Calu3 (cell line): ENCODE data around the gene PER1. TPM values are rescaled to one million over a fixed set of nuclear protein-coding genes. Genes with fewer than 3 reads are reported as not detected.

Source experiments
- BruUV-seq: library from RNA; stranded (reverse); fragments of 400-500 nt; replicated peaks from 2 replicates; lab custom pipeline; 2021; lab: Mats Ljungman, UMichigan
- CTCF ChIA-PET: fragments of 300-600 bp; sonication (Branson Sonifier 250); formaldehyde crosslinking; loops from one replicate; lab custom pipeline; 2022; ENCODE audit warnings: antibody characterized with exemption; lab: Charles Lee
- DNase-seq: peaks from one replicate; pipeline ENCODE4 v3.0.0; 2022
- H3K27ac Mint-ChIP-seq: one replicate; pipeline ENCODE4 v1.8.0; 2022; ENCODE audit warnings: mixed read lengths; ENCODE audit not compliant: unreplicated experiment
- H3K27me3 Mint-ChIP-seq: one replicate; pipeline ENCODE4 v1.8.0; 2022; ENCODE audit warnings: mixed read lengths; ENCODE audit not compliant: unreplicated experiment
- H3K36me3 Mint-ChIP-seq: one replicate; pipeline ENCODE4 v1.8.0; 2022; ENCODE audit warnings: mild to moderate bottlenecking, moderate library complexity, mixed read lengths; ENCODE audit not compliant: insufficient read depth, unreplicated experiment
- H3K4me1 Mint-ChIP-seq: one replicate; pipeline ENCODE4 v1.8.0; 2022; ENCODE audit warnings: mild to moderate bottlenecking, low read depth, mixed read lengths; ENCODE audit not compliant: unreplicated experiment
- H3K4me3 Mint-ChIP-seq: one replicate; pipeline ENCODE4 v1.8.0; 2022; ENCODE audit warnings: mild to moderate bottlenecking, low read depth, moderate library complexity, mixed read lengths; ENCODE audit not compliant: unreplicated experiment
- H3K9me3 Mint-ChIP-seq: one replicate; pipeline ENCODE4 v1.8.0; 2022; ENCODE audit warnings: low read depth, mixed read lengths; ENCODE audit not compliant: unreplicated experiment
- CTCF ChIP-seq: fragments of 200-600 bp; IDR thresholded peaks from one replicate; pipeline ENCODE4 v1.8.0; 2022; ENCODE audit warnings: antibody characterized with exemption; ENCODE audit not compliant: unreplicated experiment
- intact Hi-C: fragments of 100-400 bp; cut with micrococcal nuclease; formaldehyde crosslinking; loops from one replicate; pipeline ENCODE4 v1.10.0; 2022; ENCODE audit not compliant: unreplicated experiment
- total RNA-seq: library from RNA; stranded (reverse); gene quantifications from 2 replicates; pipeline ENCODE4 v1.2.3, GENCODE V29; 2022

PER1 gene
- total RNA-seq, 1 experiment from 2014 or later, result 16.1 TPM

GRCh38 chr17:8161289-8162232, 9.4 kb upstream of the PER1 start:
- intact Hi-C loops, result no loop called here
- peak overlapping the region; percentile 76 for H3K4me3 Mint-ChIP-seq
- no TSS peak for BruUV-seq
- H3K27me3 Mint-ChIP-seq, result no peaks in the 10 kb centered on the region
- no peaks in the 10 kb centered on the region for H3K9me3 Mint-ChIP-seq
- H3K4me1 Mint-ChIP-seq, result no peaks in the 10 kb centered on the region
- H3K27ac Mint-ChIP-seq, result no peak overlapping the region
- CTCF ChIA-PET, result no interaction called here
- no peak for DNase-seq
- peaks cover 40% of the 10 kb centered on the region for H3K36me3 Mint-ChIP-seq
- TF ChIP-seq CTCF, result no peak

GRCh38 chr17:8160741-8161221, 8.6 kb upstream of the PER1 start:
- DNase-seq, result no peak
- Mint-ChIP-seq H3K36me3 (peaks cover 40% of the 10 kb centered on the region), H3K4me1 (no peaks in the 10 kb centered on the region), H3K27ac (no peak overlapping the region), H3K27me3 (no peaks in the 10 kb centered on the region), H3K9me3 (no peaks in the 10 kb centered on the region), H3K4me3 (peak overlapping the region; percentile 23)
- no TSS peak for BruUV-seq
- TF ChIP-seq CTCF, result no peak
- intact Hi-C loops, result no loop called here
- CTCF ChIA-PET, result no interaction called here

- no peak overlapping the region for H3K27ac Mint-ChIP-seq
These were observed 8.0 kb upstream of the PER1 start for GRCh38 chr17:8160224-8160577.

More at GRCh38 chr17:8160224-8160577, 8.0 kb upstream of the PER1 start:
- intact Hi-C loops, result no loop called here
- Mint-ChIP-seq H3K4me1 (no peaks in the 10 kb centered on the region), H3K36me3 (peaks cover 40% of the 10 kb centered on the region), H3K4me3 (peak overlapping the region; percentile 23), H3K9me3 (no peaks in the 10 kb centered on the region), H3K27me3 (no peaks in the 10 kb centered on the region)
- CTCF ChIA-PET, result no interaction called here
- no TSS peak for BruUV-seq
- DNase-seq, result no peak
- TF ChIP-seq CTCF, result no peak
